ENCODE measurements around the gene TPRA1.

The TPRA1 gene

DNA sequence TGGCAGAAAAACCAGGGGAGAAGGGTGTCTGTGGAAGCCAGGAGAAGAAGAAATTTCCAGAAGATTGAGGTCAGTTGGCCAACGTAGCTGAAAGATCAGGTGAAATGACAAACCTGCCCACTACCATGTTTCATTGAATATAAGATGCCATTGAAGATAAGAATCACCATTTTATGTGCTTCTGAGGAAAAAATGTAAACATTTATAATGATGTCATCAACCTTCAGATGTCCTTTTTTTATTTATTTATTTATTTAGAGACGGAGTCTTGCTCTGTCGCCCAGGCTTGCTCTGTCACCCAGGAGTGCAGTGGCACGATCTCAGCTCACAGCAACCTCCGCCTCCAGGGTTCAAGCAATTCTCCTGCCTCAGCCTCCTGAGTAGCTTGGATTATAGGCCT is 33.5 kb upstream of the TPRA1 start:
- DNase-seq (ENCODE audit: low read depth): no peak
- no peak for TF ChIP-seq CTCF (IDR thresholded peaks at IDR 0.05; ENCODE audit: low read length, missing control alignments)
- H3K4me3 ChIP-seq (replicated peaks; ENCODE audit: low read depth, low read length): no peak overlapping the region

- DNase-seq (ENCODE audit: low read depth): no peak
- TF ChIP-seq CTCF (IDR thresholded peaks at IDR 0.05; ENCODE audit: low read length, missing control alignments): no peak
- H3K4me3 ChIP-seq (replicated peaks; ENCODE audit: low read depth, low read length): no peak overlapping the region
These were observed 32.4 kb upstream of the TPRA1 start for GRCh38 chr3:127622772-127623576.

- no peak for TF ChIP-seq CTCF (IDR thresholded peaks at IDR 0.05; ENCODE audit: low read length, missing control alignments)
- no peak for DNase-seq (ENCODE audit: low read depth)
- H3K4me3 ChIP-seq (replicated peaks; ENCODE audit: low read depth, low read length): no peak overlapping the region
These were observed 31.5 kb upstream of the TPRA1 start for GRCh38 chr3:127622031-127622430.

DNA sequence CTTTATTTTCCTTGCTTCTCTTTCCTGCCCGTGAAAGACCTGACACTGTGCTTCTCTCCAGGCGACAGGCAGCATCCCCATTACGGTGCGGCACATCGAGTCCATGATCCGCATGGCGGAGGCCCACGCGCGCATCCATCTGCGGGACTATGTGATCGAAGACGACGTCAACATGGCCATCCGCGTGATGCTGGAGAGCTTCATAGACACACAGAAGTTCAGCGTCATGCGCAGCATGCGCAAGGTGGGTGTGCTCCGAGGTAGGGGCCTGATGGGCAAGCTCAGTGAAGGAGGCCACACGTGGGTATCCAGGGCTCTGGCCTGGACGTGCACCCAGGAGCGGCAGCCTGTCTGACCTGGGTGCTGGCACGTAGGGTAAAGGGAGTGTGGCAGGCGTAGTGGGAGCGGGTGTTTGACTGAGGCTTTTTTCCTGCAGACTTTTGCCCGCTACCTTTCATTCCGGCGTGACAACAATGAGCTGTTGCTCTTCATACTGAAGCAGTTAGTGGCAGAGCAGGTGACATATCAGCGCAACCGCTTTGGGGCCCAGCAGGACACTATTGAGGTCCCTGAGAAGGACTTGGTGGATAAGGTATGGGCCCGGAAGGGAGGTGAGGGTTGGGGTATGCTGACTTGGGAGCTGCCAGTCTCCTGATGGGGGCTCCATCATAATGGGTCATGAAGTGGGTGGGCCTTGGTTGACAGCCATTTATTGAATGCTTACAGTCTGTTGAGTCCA is 30.3 kb upstream of the TPRA1 start:
- H3K4me3 ChIP-seq (replicated peaks; ENCODE audit: low read depth, low read length): no peak overlapping the region
- no peak for DNase-seq (ENCODE audit: low read depth)
- TF ChIP-seq CTCF (IDR thresholded peaks at IDR 0.05; ENCODE audit: low read length, missing control alignments): no peak

DNA sequence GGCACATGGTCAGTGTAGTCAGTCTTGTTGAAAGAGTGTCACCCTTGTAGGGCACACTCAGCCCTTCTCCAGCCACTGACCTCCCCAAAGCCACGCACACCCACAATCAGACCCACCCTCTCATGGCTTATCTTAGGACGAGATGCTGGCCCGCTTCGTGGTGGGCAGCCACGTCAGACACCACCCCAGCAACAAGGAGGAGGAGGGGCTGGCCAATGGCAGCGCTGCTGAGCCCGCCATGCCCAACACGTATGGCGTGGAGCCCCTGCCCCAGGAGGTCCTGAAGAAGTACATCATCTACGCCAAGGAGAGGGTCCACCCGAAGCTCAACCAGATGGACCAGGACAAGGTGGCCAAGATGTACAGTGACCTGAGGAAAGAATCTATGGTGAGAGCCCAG is 28.4 kb upstream of the TPRA1 start:
- no peak for TF ChIP-seq CTCF (IDR thresholded peaks at IDR 0.05; ENCODE audit: low read length, missing control alignments)
- H3K4me3 ChIP-seq (replicated peaks; ENCODE audit: low read depth, low read length): no peak overlapping the region
- DNase-seq (ENCODE audit: low read depth): no peak

DNA sequence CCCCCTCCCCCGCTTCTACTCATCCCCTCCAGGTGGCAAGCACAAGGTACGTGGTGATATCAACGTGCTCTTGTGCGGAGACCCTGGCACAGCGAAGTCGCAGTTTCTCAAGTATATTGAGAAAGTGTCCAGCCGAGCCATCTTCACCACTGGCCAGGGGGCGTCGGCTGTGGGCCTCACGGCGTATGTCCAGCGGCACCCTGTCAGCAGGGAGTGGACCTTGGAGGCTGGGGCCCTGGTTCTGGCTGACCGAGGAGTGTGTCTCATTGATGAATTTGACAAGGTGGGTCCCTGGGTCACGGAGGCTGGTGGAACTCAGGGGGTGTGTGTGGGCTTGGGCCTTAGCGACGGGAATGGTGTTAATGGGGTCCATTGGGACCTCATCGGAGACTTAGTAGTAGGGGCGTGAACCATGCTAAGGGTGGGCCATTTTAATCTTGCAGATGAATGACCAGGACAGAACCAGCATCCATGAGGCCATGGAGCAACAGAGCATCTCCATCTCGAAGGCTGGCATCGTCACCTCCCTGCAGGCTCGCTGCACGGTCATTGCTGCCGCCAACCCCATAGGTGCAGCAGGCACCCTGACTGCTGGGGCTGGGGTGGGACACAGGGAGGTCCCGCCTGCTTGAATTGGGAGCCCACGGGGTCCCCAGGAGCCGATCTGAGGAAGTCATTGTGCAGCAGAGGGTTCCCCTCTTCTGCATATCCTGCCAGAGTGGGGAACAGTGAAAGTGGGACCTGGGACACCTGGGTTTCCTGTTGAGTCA is 26.5 kb upstream of the TPRA1 start:
- no peak for TF ChIP-seq CTCF (IDR thresholded peaks at IDR 0.05; ENCODE audit: low read length, missing control alignments)
- H3K4me3 ChIP-seq (replicated peaks; ENCODE audit: low read depth, low read length): no peak overlapping the region
- DNase-seq (ENCODE audit: low read depth): no peak
